GM12873 (cell line): ENCODE results near the gene GRIN1.

Experiments used
- TF ChIP-seq, protein P1 (sequence below): IDR thresholded peaks from 2 replicates; pipeline ENCODE4 v1.5.1; 2012; ENCODE audit warnings: low read depth, mild to moderate bottlenecking, moderate library complexity, low read length, control low read depth; ENCODE audit not compliant: insufficient read depth; ENCODE audit errors: missing control alignments

Gene GRIN1

DNA sequence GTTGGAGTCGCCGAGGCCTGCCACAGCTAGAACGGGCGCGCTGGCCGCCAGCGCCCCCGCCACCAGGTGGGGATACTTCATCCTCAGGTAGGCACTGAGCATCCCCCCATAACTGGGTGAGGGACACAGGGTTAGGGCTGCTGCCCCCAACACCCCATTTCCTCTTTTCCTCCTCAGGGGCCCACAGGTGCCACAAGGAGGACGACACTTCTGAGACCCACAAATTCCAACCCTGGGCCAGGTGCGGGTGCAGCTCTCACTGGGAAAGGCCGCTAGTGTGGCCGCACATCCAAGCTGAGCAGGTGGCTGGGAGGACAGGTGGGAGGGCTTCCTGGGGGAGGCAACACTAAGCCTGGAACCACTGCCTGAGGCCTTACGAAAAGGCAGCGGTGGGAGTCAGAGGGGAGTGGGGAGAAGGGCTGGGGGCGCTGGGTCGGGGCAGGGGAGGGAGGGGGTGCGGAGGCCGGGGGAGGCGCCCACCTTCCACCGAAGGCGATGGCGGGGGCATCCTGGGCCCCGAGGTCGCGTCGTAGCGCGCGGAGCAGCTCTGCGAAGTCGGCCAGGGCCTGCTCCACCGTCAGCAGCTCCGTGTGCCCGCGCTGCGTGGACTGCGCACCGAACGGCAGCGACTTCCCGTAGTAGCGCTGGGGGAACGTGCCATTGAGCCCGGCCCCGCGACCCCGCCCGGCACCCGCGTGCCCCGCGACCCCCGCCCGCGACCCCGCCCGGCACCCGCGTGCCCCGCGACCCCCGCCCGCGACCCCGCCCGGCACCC lies 25.4 kb upstream of the GRIN1 start:
- TF ChIP-seq, protein P1, sequence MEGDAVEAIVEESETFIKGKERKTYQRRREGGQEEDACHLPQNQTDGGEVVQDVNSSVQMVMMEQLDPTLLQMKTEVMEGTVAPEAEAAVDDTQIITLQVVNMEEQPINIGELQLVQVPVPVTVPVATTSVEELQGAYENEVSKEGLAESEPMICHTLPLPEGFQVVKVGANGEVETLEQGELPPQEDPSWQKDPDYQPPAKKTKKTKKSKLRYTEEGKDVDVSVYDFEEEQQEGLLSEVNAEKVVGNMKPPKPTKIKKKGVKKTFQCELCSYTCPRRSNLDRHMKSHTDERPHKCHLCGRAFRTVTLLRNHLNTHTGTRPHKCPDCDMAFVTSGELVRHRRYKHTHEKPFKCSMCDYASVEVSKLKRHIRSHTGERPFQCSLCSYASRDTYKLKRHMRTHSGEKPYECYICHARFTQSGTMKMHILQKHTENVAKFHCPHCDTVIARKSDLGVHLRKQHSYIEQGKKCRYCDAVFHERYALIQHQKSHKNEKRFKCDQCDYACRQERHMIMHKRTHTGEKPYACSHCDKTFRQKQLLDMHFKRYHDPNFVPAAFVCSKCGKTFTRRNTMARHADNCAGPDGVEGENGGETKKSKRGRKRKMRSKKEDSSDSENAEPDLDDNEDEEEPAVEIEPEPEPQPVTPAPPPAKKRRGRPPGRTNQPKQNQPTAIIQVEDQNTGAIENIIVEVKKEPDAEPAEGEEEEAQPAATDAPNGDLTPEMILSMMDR: no peak

DNA sequence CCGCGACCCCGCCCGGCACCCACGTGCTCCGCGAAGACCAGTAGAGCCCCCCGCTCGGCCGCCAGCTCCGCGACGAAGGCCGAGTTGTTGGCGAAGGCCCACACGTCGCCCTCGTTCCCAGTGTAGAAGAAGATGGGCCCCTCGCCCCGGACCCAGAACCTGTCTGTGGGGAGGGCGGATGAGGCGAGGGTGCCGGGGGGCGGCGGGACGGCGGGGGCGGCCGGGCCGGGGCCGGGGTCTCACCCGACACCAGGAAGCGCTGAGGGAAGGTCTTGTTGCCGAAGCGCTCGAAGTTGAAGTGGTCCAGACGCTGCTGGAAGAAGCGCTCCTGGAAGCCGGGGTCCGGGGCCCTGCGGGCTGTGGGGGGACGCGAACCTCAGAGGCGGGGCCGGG lies 24.7 kb upstream of the GRIN1 start:
- TF ChIP-seq, protein P1: no peak

DNA sequence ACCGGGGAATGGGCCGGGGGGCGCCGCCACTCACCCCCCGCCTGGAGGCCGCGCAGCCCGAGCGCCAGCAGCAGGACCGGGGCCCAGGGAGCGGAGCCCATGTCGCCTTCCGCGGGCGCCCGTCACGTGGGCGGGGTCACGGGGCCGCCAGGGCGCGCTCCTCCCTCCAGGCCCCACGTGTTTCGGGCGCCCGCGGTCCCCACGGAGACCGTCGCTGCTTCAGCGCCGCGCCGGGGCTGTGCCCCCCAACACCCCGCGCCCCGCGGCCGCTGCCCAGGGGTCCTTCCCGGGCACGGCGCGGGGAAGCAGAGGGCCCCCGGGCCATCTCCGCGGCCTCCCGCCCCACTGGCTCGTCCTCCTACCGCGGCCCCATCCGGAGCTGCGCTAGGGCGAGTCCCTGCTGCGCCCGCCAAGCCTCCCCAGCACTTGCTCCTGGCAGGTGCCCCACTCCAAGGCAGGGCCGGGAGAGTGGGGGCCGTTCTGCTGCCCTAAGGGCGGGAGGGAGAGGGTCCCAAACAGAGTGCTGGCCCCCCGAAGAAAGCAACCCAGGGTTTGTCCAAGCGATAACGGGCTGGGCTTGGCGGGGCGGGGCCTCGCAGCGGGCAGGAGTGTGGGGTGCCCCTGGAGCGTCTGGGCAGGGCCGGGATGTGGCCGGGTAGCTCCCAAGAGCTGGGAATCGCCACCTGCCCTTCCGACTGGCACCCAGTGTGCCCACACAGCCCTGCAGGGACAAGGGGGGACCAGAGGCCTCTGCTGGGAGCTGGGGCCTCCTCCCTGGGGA lies 24.2 kb upstream of the GRIN1 start, which contains the start of gene DPP7:
Gene DPP7 (minus strand): TSS at position 121 of the 781 bp plus-strand sequence. CDS start 20 bp downstream, at position 101.
- TF ChIP-seq, protein P1: no peak

GRCh38 chr9:137115394-137116026 lies 23.4 kb upstream of the GRIN1 start:
- TF ChIP-seq, protein P1: no peak

- TF ChIP-seq, protein P1: no peak
Observed at GRCh38 chr9:137116027-137116507, 22.9 kb upstream of the GRIN1 start.

DNA sequence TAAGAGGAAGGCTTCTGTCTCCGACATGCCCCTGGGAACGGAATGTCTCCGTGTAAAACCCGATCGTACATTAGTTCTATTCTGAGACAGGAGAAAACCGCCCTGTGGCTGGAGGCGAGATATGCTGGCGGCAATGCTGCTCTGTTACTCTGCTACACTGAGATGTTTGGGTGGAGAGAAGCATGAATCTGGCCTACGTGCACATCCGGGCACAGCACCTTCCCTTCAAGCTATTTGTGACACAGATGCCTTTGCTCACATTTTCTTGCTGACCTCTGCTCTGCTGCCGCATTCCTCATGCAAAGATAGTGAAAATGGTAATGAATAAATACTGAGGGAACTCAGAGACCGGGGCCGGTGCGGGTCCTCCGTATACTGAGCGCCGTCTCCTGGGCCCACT lies 22.2 kb upstream of the GRIN1 start:
- TF ChIP-seq, protein P1: no peak
